ENCODE results near the gene SYT8.

DNA sequence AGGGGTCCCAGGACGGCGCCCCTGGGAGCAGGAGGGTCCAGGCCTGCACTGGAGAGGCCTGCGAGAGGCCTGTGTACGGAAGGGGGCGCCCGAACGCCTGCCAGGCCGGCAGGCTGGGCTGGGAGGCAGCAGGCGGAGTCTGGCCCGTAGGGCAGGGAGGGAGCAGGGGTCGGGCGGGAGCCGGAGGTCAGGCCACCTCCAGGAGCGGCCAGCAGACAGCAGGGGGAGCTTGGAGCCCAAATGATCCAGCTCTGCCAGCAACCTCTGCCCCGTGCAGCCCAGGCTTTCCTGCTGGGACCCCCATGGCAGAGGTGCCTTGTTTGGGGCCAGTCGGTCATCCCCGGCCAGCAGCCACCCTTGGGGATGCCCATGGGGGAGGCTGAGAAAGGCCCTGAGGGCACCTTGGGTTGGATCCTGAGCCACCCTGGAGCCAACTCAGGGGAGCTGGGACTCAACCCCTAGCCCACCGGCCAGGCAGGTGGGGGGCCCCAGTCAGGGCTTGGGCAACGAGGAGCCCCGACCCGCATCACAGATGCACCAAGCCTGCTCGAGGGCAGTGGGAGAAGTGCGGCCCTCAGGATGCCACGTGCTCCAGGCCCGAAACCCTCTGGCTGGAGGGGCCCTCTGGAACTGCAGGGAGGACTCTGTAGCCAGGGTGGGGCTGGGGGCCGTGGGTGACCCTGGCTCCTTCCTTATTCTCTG, 9.6 kb upstream of the SYT8 start:
- TF ChIP-seq SP1 (IDR thresholded peaks at IDR 0.05; ENCODE audit: low read depth): no peak
- TF ChIP-seq RAD21 (IDR thresholded peaks at IDR 0.05; ENCODE audit: low read depth): no peak
- no peak for TF ChIP-seq CBX3 (IDR thresholded peaks at IDR 0.05; ENCODE audit: low read depth)
- TF ChIP-seq ATF3 (IDR thresholded peaks at IDR 0.05): no peak
- TF ChIP-seq POLR2A (IDR thresholded peaks at IDR 0.05; ENCODE audit: borderline replicate concordance, extremely low read depth, insufficient read depth, insufficient read length): no peak
- peak in 2 of 3 experiments; percentile 65 to 88; a peak in 4 of 6 replicates for TF ChIP-seq CTCF (IDR thresholded peaks at IDR 0.05 in 2 of 3, conservative IDR thresholded peaks at IDR 0.05 in 1 of 3; ENCODE audit: borderline replicate concordance in 1 of 3, insufficient read depth in 1 of 3, low read depth in 2 of 3, low read length in 2 of 3)
- no peak for TF ChIP-seq EZH2 (IDR thresholded peaks at IDR 0.05)
- no peak for TF ChIP-seq POLR2AphosphoS5 (IDR thresholded peaks at IDR 0.05; ENCODE audit: low read depth, low read length)
- TF ChIP-seq EZH2phosphoT487 (IDR thresholded peaks at IDR 0.05; ENCODE audit: borderline replicate concordance): no peak
- no peak for TF ChIP-seq CEBPB (IDR thresholded peaks at IDR 0.05; ENCODE audit: low read depth)
- TF ChIP-seq, protein P1, sequence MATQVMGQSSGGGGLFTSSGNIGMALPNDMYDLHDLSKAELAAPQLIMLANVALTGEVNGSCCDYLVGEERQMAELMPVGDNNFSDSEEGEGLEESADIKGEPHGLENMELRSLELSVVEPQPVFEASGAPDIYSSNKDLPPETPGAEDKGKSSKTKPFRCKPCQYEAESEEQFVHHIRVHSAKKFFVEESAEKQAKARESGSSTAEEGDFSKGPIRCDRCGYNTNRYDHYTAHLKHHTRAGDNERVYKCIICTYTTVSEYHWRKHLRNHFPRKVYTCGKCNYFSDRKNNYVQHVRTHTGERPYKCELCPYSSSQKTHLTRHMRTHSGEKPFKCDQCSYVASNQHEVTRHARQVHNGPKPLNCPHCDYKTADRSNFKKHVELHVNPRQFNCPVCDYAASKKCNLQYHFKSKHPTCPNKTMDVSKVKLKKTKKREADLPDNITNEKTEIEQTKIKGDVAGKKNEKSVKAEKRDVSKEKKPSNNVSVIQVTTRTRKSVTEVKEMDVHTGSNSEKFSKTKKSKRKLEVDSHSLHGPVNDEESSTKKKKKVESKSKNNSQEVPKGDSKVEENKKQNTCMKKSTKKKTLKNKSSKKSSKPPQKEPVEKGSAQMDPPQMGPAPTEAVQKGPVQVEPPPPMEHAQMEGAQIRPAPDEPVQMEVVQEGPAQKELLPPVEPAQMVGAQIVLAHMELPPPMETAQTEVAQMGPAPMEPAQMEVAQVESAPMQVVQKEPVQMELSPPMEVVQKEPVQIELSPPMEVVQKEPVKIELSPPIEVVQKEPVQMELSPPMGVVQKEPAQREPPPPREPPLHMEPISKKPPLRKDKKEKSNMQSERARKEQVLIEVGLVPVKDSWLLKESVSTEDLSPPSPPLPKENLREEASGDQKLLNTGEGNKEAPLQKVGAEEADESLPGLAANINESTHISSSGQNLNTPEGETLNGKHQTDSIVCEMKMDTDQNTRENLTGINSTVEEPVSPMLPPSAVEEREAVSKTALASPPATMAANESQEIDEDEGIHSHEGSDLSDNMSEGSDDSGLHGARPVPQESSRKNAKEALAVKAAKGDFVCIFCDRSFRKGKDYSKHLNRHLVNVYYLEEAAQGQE (IDR thresholded peaks at IDR 0.05; ENCODE audit: low read depth): no peak
